ENCODE results near the gene SGSH.
"Not testable (repeated sequence)": the region's sequence is repeated elsewhere in the genome, so short reads cannot be mapped to it uniquely, and the experiment has no call there.

The SGSH gene

GRCh38 chr17:80257716-80258213 lies 37.6 kb upstream of the SGSH start:
- DNase-seq, result no peak
- intact Hi-C loops (cut with DNase I), result no loop called here

- DNase-seq, result no peak
- intact Hi-C loops (cut with DNase I), result no loop called here
These were observed 35.9 kb upstream of the SGSH start for GRCh38 chr17:80256034-80256350.

GRCh38 chr17:80254396-80255251 lies 34.5 kb upstream of the SGSH start:
- intact Hi-C loops (cut with DNase I), result no loop called here
- DNase-seq, result no peak

GRCh38 chr17:80253631-80254395 lies 33.7 kb upstream of the SGSH start:
- intact Hi-C loops (cut with DNase I), result no loop called here
- DNase-seq, result no peak

- intact Hi-C loops (cut with DNase I), result no loop called here
- peak in 21 of 42 donors; percentile 14 to 67 (median 41) for DNase-seq
These were observed 32.7 kb upstream of the SGSH start for GRCh38 chr17:80252871-80253270.

- intact Hi-C loops (cut with DNase I), result no loop called here
- no peak for DNase-seq
These were observed 31.8 kb upstream of the SGSH start for GRCh38 chr17:80251966-80252365.

GRCh38 chr17:80248894-80249710 lies 29.0 kb upstream of the SGSH start:
- intact Hi-C loops (cut with DNase I), result no loop called here
- no peak for DNase-seq

GRCh38 chr17:80248001-80248893 lies 28.1 kb upstream of the SGSH start:
- no peak for DNase-seq
- intact Hi-C loops (cut with DNase I), result no loop called here

- intact Hi-C loops (cut with DNase I), result no loop called here
- DNase-seq, result no peak
These were observed 27.4 kb upstream of the SGSH start for GRCh38 chr17:80247561-80247960.

- intact Hi-C loops (cut with DNase I), result no loop called here
- DNase-seq, result no peak
These were observed 26.6 kb upstream of the SGSH start for GRCh38 chr17:80246726-80247125.

- intact Hi-C loops (cut with DNase I), result no loop called here
These were observed 26.1 kb upstream of the SGSH start for GRCh38 chr17:80246266-80246681.

GRCh38 chr17:80245566-80246265 lies 25.6 kb upstream of the SGSH start:
- intact Hi-C loops (cut with DNase I), result no loop called here

More at GRCh38 chr17:80246266-80246681, 26.1 kb upstream of the SGSH start:
- no peak for DNase-seq

GRCh38 chr17:80244871-80245509 lies 24.9 kb upstream of the SGSH start:
- DNase-seq, result no peak
- intact Hi-C loops (cut with DNase I), result no loop called here

More at GRCh38 chr17:80245566-80246265, 25.6 kb upstream of the SGSH start:
- no peak for DNase-seq

- intact Hi-C loops (cut with DNase I); DNase-seq: not testable (repeated sequence)
These were observed 24.3 kb upstream of the SGSH start for GRCh38 chr17:80244448-80244847.

GRCh38 chr17:80243526-80244433 lies 23.6 kb upstream of the SGSH start:
- no peak for DNase-seq
- intact Hi-C loops (cut with DNase I), result no loop called here

GRCh38 chr17:80242505-80242904 lies 22.4 kb upstream of the SGSH start:
- intact Hi-C loops (cut with DNase I), result no loop called here
- no peak for DNase-seq
